HG02852 (cell line): Measurements from ENCODE around the gene EMP3.

Source experiments
- ATAC-seq: cut with Tn5 transposase; IDR thresholded peaks from one replicate; pipeline ENCODE4 v1.9.1; 2021; ENCODE audit warnings: mild to moderate bottlenecking, moderate library complexity; ENCODE audit not compliant: unreplicated experiment

EMP3 gene

DNA sequence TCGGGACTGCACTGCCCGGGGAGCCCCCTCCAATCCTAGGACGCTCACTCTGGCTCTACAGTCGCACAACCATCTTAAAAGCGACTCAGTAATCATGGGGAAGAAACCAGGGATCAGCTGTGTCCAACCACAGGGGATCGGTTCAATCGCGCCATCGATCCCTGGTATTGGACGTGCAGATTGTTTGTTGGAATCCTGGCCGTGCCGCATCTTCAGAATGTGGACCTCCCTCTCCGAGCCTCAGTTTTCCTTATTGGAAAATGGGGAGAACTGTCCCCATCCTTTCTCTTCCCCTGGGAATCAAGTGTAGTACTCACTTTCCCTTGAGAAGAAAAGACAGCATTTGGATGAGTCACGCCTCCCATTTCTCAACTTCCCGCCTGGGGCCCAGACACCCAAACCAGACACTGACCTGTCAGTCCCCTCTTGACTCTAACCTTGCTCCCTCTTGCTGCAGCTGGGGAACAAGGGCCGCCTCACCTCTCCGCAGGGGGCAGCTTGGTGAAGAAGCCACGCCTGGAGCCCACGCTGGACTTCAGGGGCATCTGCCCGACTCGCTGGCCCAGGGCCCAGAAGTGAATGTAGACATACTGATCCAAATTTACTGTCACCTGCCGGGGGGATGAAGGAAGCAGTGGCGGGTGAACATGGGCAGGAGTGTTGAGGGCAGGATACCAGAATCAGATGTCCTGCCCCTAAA is 17.6 kb downstream of the EMP3 start:
- ATAC-seq = no peak

DNA sequence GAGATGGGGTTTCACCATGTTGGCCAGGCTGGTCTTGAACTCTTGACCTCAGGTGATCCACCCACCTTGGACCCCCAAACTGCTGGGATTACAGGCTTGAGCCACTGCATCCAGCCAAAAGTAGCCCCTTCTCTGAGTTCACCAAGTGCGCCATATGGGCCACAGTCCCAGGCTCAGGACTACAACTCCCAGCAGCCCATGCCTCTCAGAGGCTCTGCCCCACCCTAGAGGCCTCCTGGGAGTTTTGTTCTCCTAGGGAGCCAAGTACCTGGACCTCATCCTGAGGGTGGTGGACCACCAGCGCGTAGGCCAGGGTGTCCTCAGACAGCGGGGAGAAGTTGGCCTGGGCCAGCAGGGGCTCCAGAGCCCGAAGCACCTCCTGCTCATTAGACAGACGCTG is 19.5 kb downstream of the EMP3 start:
- ATAC-seq = no peak

DNA sequence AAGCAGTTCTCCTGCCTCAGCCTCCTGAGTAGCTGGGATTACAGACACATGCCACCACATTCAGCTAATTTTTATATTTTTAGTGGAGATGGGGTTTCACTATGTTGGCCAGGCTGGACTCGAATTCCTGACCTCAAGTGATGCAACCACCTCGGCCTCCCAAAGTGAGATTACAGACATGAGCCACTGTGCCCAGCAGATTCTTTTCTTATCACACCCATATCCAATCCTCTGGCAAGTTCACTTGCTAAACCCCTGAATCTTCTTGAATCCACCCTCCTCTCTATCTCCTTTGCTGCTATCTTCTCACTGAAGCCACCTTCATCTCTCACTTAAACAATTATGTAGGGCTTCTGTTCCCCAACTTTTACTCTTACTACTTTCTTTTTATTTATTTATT is 20.8 kb downstream of the EMP3 start:
- no peak for ATAC-seq

DNA sequence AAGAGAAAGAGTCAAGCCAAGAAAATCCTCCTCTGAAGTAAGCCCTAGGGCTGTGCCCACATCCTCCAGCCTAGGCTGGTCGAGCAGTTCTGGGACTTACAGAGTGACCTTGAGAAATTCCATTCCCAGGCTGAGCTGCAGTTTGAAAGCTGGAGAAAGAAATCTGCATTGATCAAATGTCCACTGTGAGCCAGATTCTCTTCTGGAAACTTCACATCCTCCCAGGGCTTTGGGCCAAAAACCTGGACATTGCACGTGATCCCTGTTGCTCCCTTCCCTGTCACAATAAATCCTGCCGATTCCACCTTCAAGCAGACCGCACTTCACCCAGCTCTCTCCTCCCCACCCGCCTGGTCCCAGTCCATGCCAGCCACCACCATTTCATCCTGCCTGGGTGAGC is 22.7 kb downstream of the EMP3 start:
- no peak for ATAC-seq

DNA sequence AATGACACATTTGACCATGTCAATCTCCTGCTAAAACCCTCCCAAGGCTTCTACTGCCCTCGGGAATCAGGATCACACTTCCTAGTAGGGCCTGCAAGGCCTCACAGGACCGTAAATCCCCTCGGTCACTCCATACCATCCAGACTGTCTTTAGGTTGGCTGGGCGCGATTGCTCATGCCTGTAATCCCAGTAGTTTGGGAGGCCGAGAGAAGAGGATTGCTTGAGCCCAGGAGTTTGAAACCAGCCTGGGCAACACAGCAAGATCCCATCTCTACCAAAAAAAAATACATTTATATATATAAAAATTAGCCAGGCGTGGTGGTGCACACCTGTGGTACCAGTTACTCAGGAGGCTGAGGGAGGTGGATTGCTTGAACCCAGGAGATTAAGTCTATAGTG is 23.4 kb downstream of the EMP3 start:
- no peak for ATAC-seq

DNA sequence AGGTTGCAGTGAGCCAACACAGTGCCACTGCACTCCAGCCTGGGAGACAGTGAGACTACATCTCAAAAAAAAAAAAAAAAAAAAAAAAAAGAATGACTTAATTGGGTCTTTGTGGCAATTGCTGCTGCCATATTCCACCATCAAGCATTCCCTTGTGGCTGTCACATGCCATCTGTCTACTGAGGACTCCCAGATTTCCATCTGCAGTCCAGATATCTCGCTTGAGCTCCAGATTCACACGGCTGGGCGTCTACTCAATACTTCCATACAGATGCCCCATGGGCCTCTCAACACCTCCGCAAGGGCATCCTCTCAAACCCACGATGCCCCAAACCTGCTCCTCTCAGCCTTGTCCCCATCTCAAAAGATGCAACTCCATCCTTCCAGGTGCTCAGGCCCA is 25.5 kb downstream of the EMP3 start:
- ATAC-seq = no peak

DNA sequence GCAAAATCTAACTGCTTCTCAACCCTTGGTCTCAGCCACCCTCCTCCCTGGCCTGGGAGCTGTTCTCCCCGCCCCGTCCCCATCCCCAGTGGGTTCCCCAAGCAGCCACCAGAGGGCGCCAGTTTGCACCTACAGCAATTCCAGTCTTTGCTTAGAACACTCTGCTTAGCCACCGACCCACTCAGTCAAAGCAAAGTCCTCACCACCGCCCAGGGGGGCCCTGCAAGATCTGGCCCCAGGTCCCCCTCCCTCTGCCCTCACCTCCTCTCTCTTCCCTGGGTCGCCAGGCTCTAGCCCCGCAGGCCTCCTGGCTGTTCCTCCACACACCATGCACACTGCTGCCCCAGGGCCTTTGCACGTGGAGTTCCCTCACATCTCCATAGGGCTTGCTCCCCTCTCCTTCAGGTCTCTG is 26.0 kb downstream of the EMP3 start:
- ATAC-seq = no peak

DNA sequence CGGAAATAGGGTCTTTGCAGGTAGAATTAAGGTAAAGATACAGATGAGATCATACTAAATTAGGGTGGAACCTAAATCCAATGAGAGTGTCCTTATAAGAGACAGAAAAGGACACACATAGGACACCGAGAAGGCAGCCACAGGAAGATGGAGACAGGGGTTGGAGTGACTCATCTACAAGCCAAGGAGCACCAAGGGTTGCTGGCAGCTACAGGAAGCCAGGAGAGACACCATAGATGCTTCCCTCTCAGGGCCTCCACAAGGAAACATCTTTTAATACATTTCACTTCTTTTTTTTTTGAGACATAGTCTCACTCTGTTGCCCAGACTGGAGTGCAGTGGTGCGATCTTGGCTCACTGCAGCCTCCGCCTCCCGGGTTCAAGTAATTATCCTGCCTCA is 28.3 kb downstream of the EMP3 start:
- no peak for ATAC-seq

DNA sequence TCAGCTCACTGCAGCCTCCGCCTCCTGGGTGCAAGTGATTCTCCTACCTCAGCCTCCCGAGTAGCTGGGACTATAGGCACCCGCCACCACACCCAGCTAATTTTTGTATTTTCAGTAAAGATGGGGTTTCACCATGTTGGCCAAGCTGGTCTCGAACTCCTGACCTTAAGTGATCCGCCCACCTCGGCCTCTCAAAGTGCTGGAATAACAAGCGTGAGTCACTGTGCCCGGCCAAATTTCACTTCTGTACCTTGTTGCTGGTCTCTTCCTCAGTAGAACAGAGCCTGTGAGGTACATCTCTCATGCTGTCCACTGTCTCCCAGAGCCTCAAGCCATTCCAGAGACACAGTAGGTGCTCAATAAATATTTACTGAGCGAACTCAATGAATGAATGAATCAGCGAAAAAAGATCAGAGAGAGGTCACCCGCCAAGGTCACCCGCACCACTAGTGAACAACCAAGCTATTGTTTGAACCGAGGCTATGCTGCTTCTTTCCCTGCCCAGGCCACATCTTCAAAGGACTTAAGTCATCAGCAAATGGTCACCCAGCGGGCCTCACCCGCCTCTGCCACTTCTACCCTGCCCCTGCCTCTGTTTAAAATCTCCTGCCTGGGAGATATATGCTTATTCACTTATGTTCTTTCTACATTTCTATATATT is 29.1 kb downstream of the EMP3 start:
- no peak for ATAC-seq

DNA sequence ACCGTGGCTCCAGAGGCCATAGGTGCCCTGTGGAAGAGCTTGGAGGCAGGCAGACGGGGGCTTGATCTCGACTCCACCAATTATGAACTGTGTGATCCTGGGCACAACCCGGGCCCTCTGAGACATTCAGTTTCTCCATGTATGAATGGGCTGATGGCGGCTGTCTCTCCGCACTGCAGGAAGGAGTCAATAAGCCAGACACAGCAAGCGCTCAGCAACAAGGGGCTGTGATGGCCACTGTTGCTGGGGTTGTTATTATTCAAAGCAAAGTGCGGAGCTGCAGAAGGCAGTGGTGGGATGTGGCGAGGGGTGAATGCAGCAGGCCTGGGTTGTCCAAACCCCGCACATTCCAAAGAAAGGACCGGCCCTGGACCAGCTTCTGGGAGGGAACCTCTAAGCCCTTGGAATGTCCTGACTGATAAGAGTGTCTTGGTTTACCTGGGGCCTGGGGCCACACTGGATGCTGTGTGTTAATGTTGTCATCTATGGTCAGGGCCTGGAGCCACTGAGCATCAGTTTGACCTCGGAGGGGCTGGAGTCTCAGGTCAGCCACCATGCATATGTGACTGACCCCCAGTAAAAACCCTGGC is 30.1 kb downstream of the EMP3 start:
- no peak for ATAC-seq

DNA sequence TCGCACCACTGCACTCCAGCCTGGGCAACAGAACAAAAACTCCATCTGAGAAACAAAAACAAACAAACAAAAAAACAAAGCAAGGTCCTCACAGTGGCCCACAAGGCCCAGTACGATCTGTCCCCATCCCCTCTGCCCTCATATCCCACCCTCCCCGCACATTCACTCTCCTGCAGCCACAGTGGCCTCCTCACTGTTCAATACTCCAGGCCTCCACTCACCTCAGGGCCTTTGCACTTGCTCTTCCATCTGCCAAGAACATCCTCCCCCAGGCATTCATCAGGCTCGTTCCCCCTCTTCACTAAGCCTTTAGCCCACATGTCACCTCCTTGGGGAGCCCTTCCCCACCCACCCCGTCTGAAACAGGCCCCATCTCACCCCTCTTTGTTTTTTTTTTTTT is 33.8 kb downstream of the EMP3 start:
- no peak for ATAC-seq

DNA sequence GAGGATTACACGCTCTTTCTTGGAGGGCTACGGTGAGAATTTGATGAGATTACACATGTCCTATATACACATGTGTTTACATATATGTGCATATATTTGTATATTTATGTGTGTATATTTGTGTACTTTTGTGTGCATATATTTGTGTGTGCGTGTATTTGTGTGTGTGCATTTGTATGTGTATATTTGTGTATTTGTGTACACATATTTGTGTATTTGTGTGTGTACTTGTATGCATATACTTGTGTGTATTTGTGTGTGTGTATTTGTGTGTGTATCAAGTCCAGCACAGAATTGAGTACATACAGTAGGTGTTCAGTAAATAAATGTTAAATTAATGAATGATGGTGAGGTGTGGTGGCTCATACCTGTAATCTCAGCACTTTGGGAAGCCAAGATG is 36.6 kb downstream of the EMP3 start:
- no peak for ATAC-seq

DNA sequence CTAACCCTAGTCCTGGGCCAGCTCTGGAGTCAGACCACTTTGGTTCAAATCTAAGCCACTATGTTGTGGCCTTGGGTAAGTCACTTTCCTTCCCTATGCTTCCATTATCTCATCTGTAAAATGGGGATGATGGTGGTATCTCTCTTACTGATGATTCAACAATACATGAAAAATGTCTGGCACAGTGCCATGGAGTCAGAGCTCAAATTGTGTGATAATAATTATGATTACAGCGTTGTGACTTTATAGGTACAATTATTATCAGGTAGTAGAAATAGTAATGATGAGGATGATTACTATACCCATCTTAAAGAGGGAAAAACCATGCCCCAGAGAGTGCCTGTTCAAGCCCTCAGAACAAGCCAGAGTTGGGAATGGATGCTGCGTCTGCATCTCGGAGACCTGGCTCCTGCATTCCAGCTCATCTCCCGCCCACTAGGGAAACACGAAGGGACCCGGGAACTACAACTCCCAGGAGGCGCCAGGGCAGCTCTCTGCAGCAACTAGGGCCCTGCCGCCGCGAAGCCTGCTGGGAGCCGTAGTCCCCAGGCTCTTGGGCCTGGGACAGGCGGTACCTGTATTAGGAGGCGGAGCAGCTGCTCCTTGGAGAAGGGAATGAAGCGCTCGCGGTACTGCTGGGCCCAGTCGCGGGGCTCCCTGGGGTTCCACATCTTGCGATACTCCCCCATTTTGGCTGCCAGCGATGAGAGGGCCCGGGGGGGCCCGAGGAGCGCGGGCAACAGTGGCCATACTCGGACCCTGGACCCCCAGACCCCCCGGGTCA is 37.6 kb downstream of the EMP3 start:
- ATAC-seq = peak; percentile 60

DNA sequence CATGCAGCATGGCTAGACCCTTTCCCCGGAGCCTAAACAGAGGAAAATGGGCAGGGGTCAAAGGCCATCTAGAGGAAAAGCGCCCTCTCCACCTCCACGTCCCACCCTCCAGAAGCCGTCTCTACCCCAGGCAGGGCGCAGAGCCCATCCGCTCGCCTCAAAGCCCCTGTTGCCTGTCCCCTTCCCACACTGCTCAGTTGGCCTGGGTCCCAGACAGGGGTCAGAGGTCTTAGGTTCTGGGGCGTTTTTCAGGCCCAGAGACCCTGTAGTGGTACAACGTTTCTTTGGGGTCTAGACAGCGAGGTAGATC is 38.1 kb downstream of the EMP3 start:
- peak; percentile 11 for ATAC-seq

DNA sequence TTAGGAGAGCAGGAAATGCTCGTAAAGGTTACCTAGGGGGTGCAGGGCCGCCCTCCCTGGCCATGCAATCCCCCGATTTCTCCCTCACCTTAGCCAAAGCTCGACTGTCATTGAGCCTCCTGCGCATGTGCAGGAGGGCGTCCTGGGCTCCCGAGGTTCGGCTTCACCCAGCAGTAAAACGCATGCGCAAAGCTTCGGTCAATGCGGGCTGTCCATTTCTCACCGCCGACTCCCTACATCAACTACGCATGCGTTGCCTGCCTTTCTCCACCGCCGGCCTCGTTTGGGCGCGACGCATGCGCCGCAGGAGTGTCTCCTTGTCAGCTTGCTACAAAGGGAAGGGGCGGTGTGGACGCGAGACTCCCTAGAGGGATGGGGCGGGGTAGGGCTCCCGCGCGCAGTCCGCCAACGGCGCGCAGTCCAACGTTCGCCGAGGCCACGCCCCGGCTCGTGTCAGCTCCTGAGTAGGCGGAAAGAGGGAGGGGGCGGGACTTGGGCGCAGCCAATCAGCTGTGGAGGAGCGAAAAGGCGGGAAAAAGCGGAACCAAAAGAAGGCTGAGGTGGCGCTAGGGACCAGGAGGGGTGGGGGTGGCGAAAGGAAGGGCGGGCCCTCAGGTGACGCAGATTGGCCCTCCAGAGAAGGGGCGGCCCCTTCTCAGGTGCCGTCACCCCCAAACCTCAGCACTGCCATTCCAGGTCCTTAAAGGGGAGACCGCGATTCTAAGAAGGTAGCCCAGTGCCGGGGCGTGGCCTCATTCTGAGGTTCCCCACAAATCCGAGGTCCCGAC is 38.7 kb downstream of the EMP3 start, which contains the start of the genes SYNGR4 and TMEM143:
TSS of gene SYNGR4 (plus strand) at position 558 of the 788 bp plus-strand sequence. CDS start 1,476 bp downstream, outside the sequence.
TSS of gene TMEM143 (minus strand) at position 131 of the 788 bp plus-strand sequence. CDS start at position 111, 20 bp downstream.
- ATAC-seq = peak; percentile 73

DNA sequence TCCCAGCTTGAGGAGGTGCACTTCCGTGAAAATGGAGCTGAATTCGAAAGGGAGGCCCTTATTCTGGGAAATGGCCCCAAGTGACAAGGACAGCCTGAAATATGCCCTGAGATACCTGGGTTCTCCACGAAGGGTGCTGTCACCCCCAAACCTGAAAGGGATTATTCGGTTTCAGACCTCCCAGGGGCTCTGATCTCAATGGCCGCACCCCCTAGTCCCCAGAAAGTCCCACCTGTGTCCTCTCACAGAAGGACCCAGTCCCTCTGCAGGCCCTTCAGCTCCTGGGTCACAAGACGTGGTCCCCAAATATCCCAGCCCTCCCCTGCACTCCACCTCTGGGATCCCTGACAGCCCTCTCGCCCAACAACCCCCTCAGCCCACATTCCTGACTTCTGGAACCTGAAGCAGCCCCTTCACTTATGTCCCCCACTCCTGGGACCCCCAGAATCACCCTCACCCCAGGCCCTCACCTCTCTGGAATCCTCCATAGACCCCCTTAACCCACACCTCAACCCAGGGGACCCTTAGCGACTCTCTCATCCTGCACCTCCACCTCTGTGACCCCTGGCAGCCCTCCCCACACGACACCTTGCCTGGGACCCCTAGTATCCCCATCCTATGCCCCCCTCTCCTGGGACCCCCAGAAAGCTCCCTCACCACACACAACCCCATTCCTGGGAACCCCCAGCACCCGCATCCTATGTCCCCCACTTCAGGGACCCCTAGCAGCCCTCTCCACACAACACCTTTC is 39.4 kb downstream of the EMP3 start:
- no peak for ATAC-seq

DNA sequence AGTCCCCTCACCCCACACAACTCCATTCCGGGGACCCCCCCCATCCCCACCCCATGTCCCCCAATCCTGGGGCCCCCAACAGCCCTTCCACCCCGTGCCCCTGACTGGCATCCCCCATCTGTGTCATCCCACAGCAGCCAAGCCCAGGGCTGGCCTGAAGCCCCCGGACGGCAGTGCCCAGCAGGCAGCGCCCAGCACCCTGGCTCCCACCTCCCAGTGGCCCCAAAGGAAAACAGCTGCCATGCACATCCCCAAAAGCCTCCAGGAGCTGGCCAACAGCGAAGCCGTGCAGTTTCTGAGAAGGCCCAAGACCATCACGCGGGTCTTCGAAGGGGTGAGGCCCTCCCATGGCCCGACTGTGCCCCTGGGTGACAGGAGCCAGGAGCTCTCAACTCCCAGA is 40.2 kb downstream of the EMP3 start:
- ATAC-seq = no peak

DNA sequence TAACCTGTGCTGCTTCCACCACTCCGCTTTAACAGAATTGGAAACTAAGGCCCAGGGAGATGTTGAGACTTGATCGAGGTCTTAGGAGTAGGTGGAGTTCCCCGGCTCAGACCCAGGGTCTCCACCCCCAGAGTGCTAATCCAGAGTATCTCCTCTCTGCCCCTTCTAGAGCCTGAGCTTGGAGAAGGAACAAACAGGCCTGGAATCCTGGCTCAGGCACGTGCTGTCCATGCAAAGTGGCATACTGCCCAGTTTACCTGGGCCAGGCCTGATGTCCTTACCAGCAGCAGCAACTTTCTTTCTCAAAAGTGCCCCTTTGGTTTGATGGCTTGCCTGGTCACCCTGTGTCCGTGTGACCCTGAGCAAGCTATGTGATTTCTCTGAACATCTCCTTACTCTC is 42.5 kb downstream of the EMP3 start:
- ATAC-seq = no peak

DNA sequence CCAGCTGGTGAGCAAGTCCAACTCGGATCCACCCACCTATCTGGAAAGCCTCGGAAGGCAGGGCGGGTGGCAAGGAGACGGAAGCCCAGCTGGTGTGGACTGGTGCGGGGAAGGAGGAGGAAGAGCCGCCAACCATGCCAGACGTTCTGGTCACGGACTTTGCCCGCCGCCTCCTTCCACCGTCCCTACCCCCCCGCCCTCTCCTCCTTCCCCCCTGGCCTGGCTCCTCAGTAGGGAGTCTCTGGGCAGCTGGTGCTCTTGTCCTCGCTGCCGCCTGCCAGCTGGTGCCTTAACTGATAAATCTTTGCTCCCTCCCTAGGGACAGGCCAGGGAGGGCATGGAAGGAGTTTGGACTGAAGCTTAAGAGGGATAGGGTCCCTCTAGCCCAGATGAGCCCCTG is 43.6 kb downstream of the EMP3 start:
- no peak for ATAC-seq

DNA sequence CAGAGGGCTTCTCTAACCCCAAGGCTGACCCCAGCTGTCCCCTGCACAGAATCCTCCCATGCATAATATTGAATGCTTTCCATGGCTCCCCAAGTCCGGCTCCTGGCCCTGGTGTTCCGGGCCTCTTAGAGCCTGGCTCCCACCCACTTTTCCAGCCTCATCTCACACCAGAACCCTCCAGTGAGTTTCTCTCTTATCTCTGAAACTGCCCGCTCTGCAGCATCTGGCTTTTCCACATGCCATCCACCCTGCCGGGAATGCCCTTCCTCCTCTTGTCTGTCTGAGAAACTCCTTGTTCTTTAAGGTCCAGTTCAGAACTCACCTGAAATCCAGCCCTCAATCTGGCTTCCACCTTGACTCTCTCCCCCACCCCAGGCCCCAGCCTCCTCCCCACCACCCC is 45.6 kb downstream of the EMP3 start:
- no peak for ATAC-seq
